H1 (cell line): ENCODE measurements around the gene MAP3K3. TPM values are rescaled to one million over a fixed set of nuclear protein-coding genes. Genes with fewer than 3 reads are reported as not detected.

Source experiments
- CTCF ChIA-PET: fragments of 300-600 bp; sonication (Branson Sonifier 250); formaldehyde crosslinking; loops from one replicate; lab custom pipeline; 2021; ENCODE audit not compliant: partially characterized antibody; lab: Charles Lee
- POLR2A ChIA-PET: fragments of 300-600 bp; sonication (Branson Sonifier 250); formaldehyde crosslinking; loops from one replicate; lab custom pipeline; 2021; ENCODE audit warnings: inconsistent platforms; ENCODE audit not compliant: partially characterized antibody; lab: Charles Lee
- DNase-seq, 2 experiments: peaks; one replicate each; pipeline versions ENCODE4 v3.0.0 to v3.0.0-alpha.2; 2010 to 2022; ENCODE audit warnings: low spot score in 2 of 2, low read depth in 1 of 2, mixed read lengths in 1 of 2
- FAIRE-seq: peaks from 2 replicates; lab custom pipeline; 2011; peaks lifted over from hg19 to GRCh38; lab: Jason Lieb, UNC
- H2AFZ ChIP-seq: 2 replicates; pipeline ENCODE4 v1.8.1; 2012; ENCODE audit warnings: low read length, inconsistent platforms
- H2AK5ac ChIP-seq: 2 replicates; pipeline ENCODE4 v1.6.1; 2013; ENCODE audit warnings: low read depth, low read length
- H2BK120ac ChIP-seq: replicated peaks from 2 replicates; pipeline ENCODE3; 2013; ENCODE audit warnings: low read depth, low read length, inconsistent platforms
- H2BK12ac ChIP-seq: 2 replicates; pipeline ENCODE4 v1.6.1; 2013; ENCODE audit warnings: low read depth, low read length
- H2BK15ac ChIP-seq: 2 replicates; pipeline ENCODE4 v1.6.1; 2013; ENCODE audit warnings: low read length
- H2BK20ac ChIP-seq: 2 replicates; pipeline ENCODE4 v1.6.1; 2013; ENCODE audit warnings: low read length
- H2BK5ac ChIP-seq: 2 replicates; pipeline ENCODE4 v1.6.1; 2013; ENCODE audit warnings: low read depth, low read length
- H3K14ac ChIP-seq: 2 replicates; pipeline ENCODE4 v1.6.1; 2013; ENCODE audit warnings: inconsistent platforms; ENCODE audit not compliant: insufficient read length
- H3K18ac ChIP-seq: 2 replicates; pipeline ENCODE4 v1.6.1; 2013; ENCODE audit warnings: low read length; ENCODE audit errors: extremely low read depth
- H3K23ac ChIP-seq: 2 replicates; pipeline ENCODE4 v1.6.1; 2013; ENCODE audit warnings: inconsistent platforms; ENCODE audit not compliant: insufficient read length
- H3K23me2 ChIP-seq: 2 replicates; pipeline ENCODE4 v1.6.1; 2013; ENCODE audit warnings: low read depth, low read length
- H3K27ac ChIP-seq: 2 replicates; pipeline ENCODE4 v1.6.1; 2011; ENCODE audit warnings: low read depth, low read length, inconsistent platforms
- H3K27me3 ChIP-seq, 4 experiments: replicated peaks in 1 of 4; 1 replicate in 1 of 4; 2 replicates in 3 of 4; pipeline versions ENCODE4 v1.6.1 to v1.8.1; 2011 to 2013; ENCODE audit warnings: low read length in 3 of 4, mild to moderate bottlenecking in 3 of 4, inconsistent platforms in 2 of 4, mixed read lengths in 2 of 4, moderate library complexity in 1 of 4; ENCODE audit not compliant: control insufficient read depth in 3 of 4, insufficient read depth in 3 of 4; ENCODE audit errors: extremely low read depth in 1 of 4
- H3K36me3 ChIP-seq, 4 experiments: 2 replicates each; pipeline versions ENCODE4 v1.6.1 to v1.8.1; 2011 to 2013; ENCODE audit warnings: mild to moderate bottlenecking in 4 of 4, low read length in 3 of 4, moderate library complexity in 2 of 4, control low read depth in 1 of 4, inconsistent platforms in 1 of 4; ENCODE audit not compliant: insufficient read depth in 4 of 4, control insufficient read depth in 2 of 4
- H3K4ac ChIP-seq: replicated peaks from 2 replicates; pipeline ENCODE3; 2013; ENCODE audit warnings: low read length, low read depth, mixed read lengths, inconsistent platforms; ENCODE audit not compliant: insufficient read length
- H3K4me1 ChIP-seq, 4 experiments: replicated peaks in 1 of 4; 1 replicate in 1 of 4; 2 replicates in 3 of 4; pipeline versions ENCODE4 v1.6.1 to v1.8.1; 2011 to 2013; ENCODE audit warnings: low read length in 3 of 4, inconsistent platforms in 2 of 4, mixed read lengths in 1 of 4; ENCODE audit not compliant: insufficient read depth in 4 of 4, control insufficient read depth in 3 of 4
- H3K4me2 ChIP-seq, 2 experiments: 2 replicates each; pipeline versions ENCODE4 v1.6.1 to v1.8.1; 2011 to 2013; ENCODE audit warnings: low read depth in 2 of 2, low read length in 2 of 2, control low read depth in 1 of 2, inconsistent platforms in 1 of 2, mild to moderate bottlenecking in 1 of 2; ENCODE audit not compliant: insufficient read depth in 1 of 2
- H3K4me3 ChIP-seq, 4 experiments: fragments of 200-600, 300-600 bp in 1 of 4; sonication (generic), shearing (Covaris generic), sonication (Bioruptor Twin) in 1 of 4; 2 replicates each; pipeline versions ENCODE4 v1.5.1 to v1.8.1; 2011 to 2016; ENCODE audit warnings: low read length in 4 of 4, low read depth in 3 of 4, control low read depth in 2 of 4, inconsistent platforms in 2 of 4, mild to moderate bottlenecking in 2 of 4, mixed read lengths in 1 of 4, moderate library complexity in 1 of 4; ENCODE audit not compliant: insufficient read depth in 2 of 4; ENCODE audit errors: extremely low read depth in 1 of 4
- H3K56ac ChIP-seq: replicated peaks from 2 replicates; pipeline ENCODE3; 2013; ENCODE audit warnings: low read depth, mild to moderate bottlenecking, mixed read lengths, low read length, inconsistent platforms; ENCODE audit not compliant: insufficient read length
- H3K79me1 ChIP-seq: 2 replicates; pipeline ENCODE4 v1.6.1; 2013; ENCODE audit warnings: low read depth, low read length, control low read depth
- H3K79me2 ChIP-seq, 2 experiments: 2 replicates each; pipeline versions ENCODE4 v1.6.1 to v1.8.1; 2012 to 2013; ENCODE audit warnings: low read length in 2 of 2, mild to moderate bottlenecking in 2 of 2, inconsistent platforms in 1 of 2; ENCODE audit not compliant: insufficient read depth in 2 of 2, control insufficient read depth in 1 of 2
- H3K9ac ChIP-seq, 4 experiments: replicated peaks in 1 of 4; 1 replicate in 1 of 4; 2 replicates in 3 of 4; pipeline versions ENCODE4 v1.6.1 to v1.8.1; 2011 to 2013; ENCODE audit warnings: low read depth in 3 of 4, low read length in 3 of 4, control low read depth in 2 of 4, mild to moderate bottlenecking in 2 of 4, moderate library complexity in 2 of 4, inconsistent platforms in 1 of 4; ENCODE audit errors: extremely low read depth in 1 of 4
- H3K9me3 ChIP-seq, 2 experiments: 2 replicates each; pipeline versions ENCODE4 v1.6.1 to v1.8.1; 2012 to 2013; ENCODE audit warnings: mild to moderate bottlenecking in 2 of 2, moderate library complexity in 2 of 2, control low read depth in 1 of 2, inconsistent platforms in 1 of 2, low read depth in 1 of 2, low read length in 1 of 2, mixed read lengths in 1 of 2; ENCODE audit not compliant: insufficient read depth in 2 of 2
- H4K20me1 ChIP-seq, 2 experiments: replicated peaks in 1 of 2; 2 replicates each; pipeline versions ENCODE3 to v1.8.1; 2011 to 2013; ENCODE audit warnings: inconsistent platforms in 2 of 2, low read length in 2 of 2, mild to moderate bottlenecking in 1 of 2; ENCODE audit not compliant: insufficient read depth in 2 of 2, control insufficient read depth in 1 of 2
- H4K5ac ChIP-seq: 2 replicates; pipeline ENCODE4 v1.6.1; 2013; ENCODE audit warnings: low read length, low read depth, mixed read lengths, inconsistent platforms; ENCODE audit not compliant: insufficient read length
- H4K8ac ChIP-seq: 2 replicates; pipeline ENCODE4 v1.8.0; 2013; ENCODE audit warnings: mild to moderate bottlenecking, moderate library complexity, low read length, inconsistent platforms; ENCODE audit not compliant: insufficient read depth; ENCODE audit errors: extremely low read depth
- H4K91ac ChIP-seq: replicated peaks from 2 replicates; pipeline ENCODE3; 2013; ENCODE audit warnings: low read length, mixed read lengths, inconsistent platforms; ENCODE audit not compliant: insufficient read length
- BCL11A ChIP-seq, 2 experiments: IDR thresholded peaks; one replicate each; pipeline ENCODE4 v1.6.1; 2011; ENCODE audit warnings: low read depth in 2 of 2, low read length in 2 of 2, mild to moderate bottlenecking in 2 of 2
- BRCA1 ChIP-seq: IDR thresholded peaks from 2 replicates; pipeline ENCODE4 v1.6.1; 2012; ENCODE audit warnings: low read depth, low read length, improper control_type of control experiment
- CTCF ChIP-seq, 3 experiments: IDR thresholded peaks; 1 replicate in 2 of 3; 2 replicates in 1 of 3; pipeline versions ENCODE4 v1.5.1 to v1.6.1; 2011; ENCODE audit warnings: low read length in 3 of 3, mild to moderate bottlenecking in 3 of 3, inconsistent platforms in 2 of 3, low read depth in 1 of 3, moderate library complexity in 1 of 3; ENCODE audit not compliant: insufficient read depth in 1 of 3; ENCODE audit errors: control extremely low read depth in 1 of 3
- HDAC2 ChIP-seq, 2 experiments: fragments of 300-600 bp in 1 of 2; sonication (generic) in 1 of 2; IDR thresholded peaks; 2 replicates each; pipeline ENCODE4 v1.6.1; 2011 to 2012; ENCODE audit warnings: low read depth in 2 of 2, low read length in 2 of 2, mild to moderate bottlenecking in 2 of 2, moderate library complexity in 2 of 2, borderline replicate concordance in 1 of 2, inconsistent platforms in 1 of 2
- JUN ChIP-seq: IDR thresholded peaks from 2 replicates; pipeline ENCODE4 v1.6.1; 2011; ENCODE audit warnings: low read depth, mild to moderate bottlenecking, improper control_type of control experiment, low read length
- POLR2A ChIP-seq, 2 experiments: IDR thresholded peaks; 1 replicate in 1 of 2; 2 replicates in 1 of 2; pipeline ENCODE4 v1.6.1; 2011; ENCODE audit warnings: low read depth in 2 of 2, low read length in 2 of 2, mild to moderate bottlenecking in 2 of 2; ENCODE audit errors: control extremely low read depth in 1 of 2
- RAD21 ChIP-seq, 2 experiments: IDR thresholded peaks in 1 of 2; conservative IDR thresholded peaks in 1 of 2; 2 replicates each; pipeline ENCODE4 v1.6.1; 2011; ENCODE audit warnings: low read depth in 2 of 2, low read length in 2 of 2, improper control_type of control experiment in 1 of 2, inconsistent platforms in 1 of 2, mild to moderate bottlenecking in 1 of 2, moderate library complexity in 1 of 2
- RNF2 ChIP-seq: fragments of 200-900, 300-1000 bp; sonication (generic); IDR thresholded peaks from 2 replicates; pipeline ENCODE4 v1.7.1; 2016; ENCODE audit warnings: borderline replicate concordance, low read depth, mild to moderate bottlenecking, antibody characterized with exemption, low read length; ENCODE audit not compliant: poor library complexity, severe bottlenecking; ENCODE audit errors: missing control alignments
- SP2 ChIP-seq: IDR thresholded peaks from 2 replicates; pipeline ENCODE4 v1.6.1; 2012; ENCODE audit warnings: mild to moderate bottlenecking, low read length, inconsistent platforms
- USF2 ChIP-seq: IDR thresholded peaks from 2 replicates; pipeline ENCODE4 v1.6.1; 2011; ENCODE audit warnings: low read length, improper control_type of control experiment
- WGBS, 2 experiments: shearing (Covaris generic) in 1 of 2; methylation state at CpG; one replicate each; pipeline versions ENCODE4 v1.1.6 to v1.1.7; 2013 to 2015; ENCODE audit warnings: low lambda C conversion rate in 2 of 2, mixed read lengths in 2 of 2, inconsistent platforms in 1 of 2, low coverage in 1 of 2, missing lambda C conversion rate in 1 of 2; ENCODE audit not compliant: insufficient replicate concordance in 2 of 2, insufficient coverage in 1 of 2, insufficient read length in 1 of 2; ENCODE audit errors: extremely low coverage in 1 of 2, missing lambda C conversion rate in 1 of 2; 5-methylcytosine and 5-hydroxymethylcytosine counted together
- polyA plus RNA-seq, 7 experiments: library from polyadenylated mRNA; depleted of rRNA in 3 of 7; stranded (reverse) in 5 of 7; unstranded in 2 of 7; fragments of >200 nt in 5 of 7; fragments of 200-250 nt in 2 of 7; gene quantifications; 1 replicate in 5 of 7; 2 replicates in 1 of 7; 4 replicates in 1 of 7; pipeline versions ENCODE4 v1.2.1 to v1.2.3, GENCODE V29; 2011 to 2013; ENCODE audit warnings: missing spikeins in 2 of 7, mixed read lengths in 2 of 7
- total RNA-seq: library from RNA; stranded (reverse); fragmentation: NEBNext Ultra II Directional; extraction: Animal tissue kit (Norgen Biotek cat#: 25700); gene quantifications from 2 replicates; pipeline ENCODE4 v1.2.1, GENCODE V29; 2021

MAP3K3 gene
- total and polyA plus RNA-seq, 2 of the 8 experiments (the other 6 are each of a cell fraction or from before 2014, with no cell fraction given) = 10.3 to 21.0 TPM

GRCh38 chr17:63672856-63673255 is 50.6 kb downstream of the MAP3K3 start:
- Histone ChIP-seq H2BK120ac (no peak overlapping the region), H3K4me1 (peaks cover 3 to 13% (median 6%) of the 10 kb centered on the region in 4 experiments; a peak in 6 of 7 replicates), H3K23ac (no peak overlapping the region), H4K8ac (no peak overlapping the region), H3K23me2 (no peaks in the 10 kb centered on the region), H2BK20ac (no peak overlapping the region), H2BK12ac (no peak overlapping the region), H3K18ac (no peak overlapping the region), H2AK5ac (no peak overlapping the region), H3K4ac (no peak overlapping the region), H3K9ac (no peak overlapping the region), H4K5ac (no peak overlapping the region), H3K14ac (no peak overlapping the region), H3K4me3 (no peak overlapping the region), H3K4me2 (no peak overlapping the region), H2AFZ (no peak overlapping the region), H3K56ac (no peak overlapping the region), H3K79me1 (no peaks in the 10 kb centered on the region), H3K9me3 (no peaks in the 10 kb centered on the region), H3K36me3 (no peaks in the 10 kb centered on the region), H4K91ac (no peak overlapping the region), H4K20me1 (no peaks in the 10 kb centered on the region), H3K27me3 (no peaks in the 10 kb centered on the region), H2BK15ac (no peak overlapping the region), H3K79me2 (no peaks in the 10 kb centered on the region), H3K27ac (no peak overlapping the region), H2BK5ac (no peak overlapping the region)
- ChIA-PET CTCF (interaction anchor here (1.1 kb wide), 1 partner anchor 66 kb away, joined by 3 read pairs; no protein-coding TSS in a partner anchor), POLR2A (no interaction called here)
- no peak for FAIRE-seq
- 93% methylated on average over 2 of the region's 2 CpGs; no CpG with 5 or more reads in 1 of the 2 experiments for WGBS, 2 experiments
- TF ChIP-seq RNF2 = no peak
- TF ChIP-seq BCL11A (IDR thresholded peaks at IDR 0.05; ENCODE audit: low read depth in 2 of 2, low read length in 2 of 2) = no peak
- TF ChIP-seq JUN = no peak
- TF ChIP-seq BRCA1 = no peak
- TF ChIP-seq POLR2A (IDR thresholded peaks at IDR 0.05; ENCODE audit: control extremely low read depth in 1 of 2, low read depth in 2 of 2, low read length in 2 of 2) = no peak
- no peak for TF ChIP-seq CTCF (IDR thresholded peaks at IDR 0.05; ENCODE audit: control extremely low read depth in 1 of 3, insufficient read depth in 1 of 3, low read depth in 1 of 3, low read length in 3 of 3)
- TF ChIP-seq USF2 = no peak
- no peak for TF ChIP-seq RAD21 (IDR thresholded peaks at IDR 0.05 in 1 of 2, conservative IDR thresholded peaks at IDR 0.05 in 1 of 2; ENCODE audit: low read depth in 2 of 2, low read length in 2 of 2)
- no peak for TF ChIP-seq HDAC2 (IDR thresholded peaks at IDR 0.05; ENCODE audit: borderline replicate concordance in 1 of 2, low read depth in 2 of 2, low read length in 2 of 2)
- no peak for TF ChIP-seq SP2
- DNase-seq = no peak
